ENCODE data around the gene PLCXD1. TPM values are rescaled to one million over a fixed set of nuclear protein-coding genes. Genes with fewer than 3 reads are reported as not detected.

Gene PLCXD1
- total RNA-seq, 1 donor from 2014 or later, result 20.2 TPM

GRCh38 chrX:311156-312129 is 30.3 kb downstream of the PLCXD1 start:
- Histone ChIP-seq H3K4me3 (ENCODE audit: low read depth, low read length) (no peak overlapping the region), H3K36me3 (ENCODE audit: control insufficient read depth, insufficient read depth, low read length) (no peaks in the 10 kb centered on the region), H3K27me3 (ENCODE audit: control insufficient read depth, insufficient read depth, low read length) (no peaks in the 10 kb centered on the region)
- no peak for TF ChIP-seq CTCF (IDR thresholded peaks at IDR 0.05; ENCODE audit: insufficient read depth, low read length, poor library complexity, severe bottlenecking)
- DNase-seq (ENCODE audit: low read depth), result no peak

GRCh38 chrX:312621-313331 is 31.6 kb downstream of the PLCXD1 start:
- DNase-seq (ENCODE audit: low read depth), result no peak
- TF ChIP-seq CTCF (IDR thresholded peaks at IDR 0.05; ENCODE audit: insufficient read depth, low read length, poor library complexity, severe bottlenecking), result no peak
- no peaks in the 10 kb centered on the region for H3K36me3 ChIP-seq (ENCODE audit: control insufficient read depth, insufficient read depth, low read length)
- H3K27me3 ChIP-seq (ENCODE audit: control insufficient read depth, insufficient read depth, low read length), result no peaks in the 10 kb centered on the region
- no peak overlapping the region for H3K4me3 ChIP-seq (ENCODE audit: low read depth, low read length)

- no peaks in the 10 kb centered on the region for H3K27me3 ChIP-seq (ENCODE audit: control insufficient read depth, insufficient read depth, low read length)
- no peaks in the 10 kb centered on the region for H3K36me3 ChIP-seq (ENCODE audit: control insufficient read depth, insufficient read depth, low read length)
- no peak overlapping the region for H3K4me3 ChIP-seq (ENCODE audit: low read depth, low read length)
- TF ChIP-seq CTCF (IDR thresholded peaks at IDR 0.05; ENCODE audit: insufficient read depth, low read length, poor library complexity, severe bottlenecking), result no peak
- no peak for DNase-seq (ENCODE audit: low read depth)
Observed at GRCh38 chrX:313546-313945, 32.4 kb downstream of the PLCXD1 start.

- TF ChIP-seq CTCF (IDR thresholded peaks at IDR 0.05; ENCODE audit: insufficient read depth, low read length, poor library complexity, severe bottlenecking), result no peak
- Histone ChIP-seq H3K4me3 (ENCODE audit: low read depth, low read length) (no peak overlapping the region), H3K36me3 (ENCODE audit: control insufficient read depth, insufficient read depth, low read length) (no peaks in the 10 kb centered on the region), H3K27me3 (ENCODE audit: control insufficient read depth, insufficient read depth, low read length) (no peaks in the 10 kb centered on the region)
- DNase-seq (ENCODE audit: low read depth), result no peak
Observed at GRCh38 chrX:314049-314448, 32.9 kb downstream of the PLCXD1 start.

- TF ChIP-seq CTCF (IDR thresholded peaks at IDR 0.05; ENCODE audit: insufficient read depth, low read length, poor library complexity, severe bottlenecking), result no peak
- Histone ChIP-seq H3K4me3 (ENCODE audit: low read depth, low read length) (no peak overlapping the region), H3K27me3 (ENCODE audit: control insufficient read depth, insufficient read depth, low read length) (no peaks in the 10 kb centered on the region), H3K36me3 (ENCODE audit: control insufficient read depth, insufficient read depth, low read length) (no peaks in the 10 kb centered on the region)
- no peak for DNase-seq (ENCODE audit: low read depth)
Observed at GRCh38 chrX:314781-315595, 33.8 kb downstream of the PLCXD1 start.
